BJ (cell line): Measurements from ENCODE around the gene TECPR2. TPM values are rescaled to one million over a fixed set of nuclear protein-coding genes. Genes with fewer than 3 reads are reported as not detected.
"Not testable (repeated sequence)": the region's sequence is repeated elsewhere in the genome, so short reads cannot be mapped to it uniquely, and the experiment has no call there.

Experiments used
- CTCF ChIA-PET: fragments of 350-600 bp; formaldehyde crosslinking; extraction: SDS; loops from one replicate; lab custom pipeline; 2021; ENCODE audit warnings: antibody characterized with exemption, inconsistent platforms; lab: Yijun Ruan, JAX
- POLR2A ChIA-PET: fragments of 300-600 bp; sonication (Branson Sonifier 250); formaldehyde crosslinking; extraction: SDS; loops from one replicate; lab custom pipeline; 2021; ENCODE audit warnings: antibody characterized with exemption; lab: Charles Lee
- DNase-seq: peaks from one replicate; pipeline ENCODE4 v3.0.0-alpha.2; 2011; ENCODE audit warnings: low read depth
- H3K27me3 ChIP-seq: 2 replicates; pipeline ENCODE4 v1.6.0; 2011; ENCODE audit warnings: low read length; ENCODE audit not compliant: control insufficient read depth, insufficient read depth
- H3K36me3 ChIP-seq: 2 replicates; pipeline ENCODE4 v1.5.1; 2011; ENCODE audit warnings: low read length; ENCODE audit not compliant: control insufficient read depth, insufficient read depth
- H3K4me3 ChIP-seq: 2 replicates; pipeline ENCODE4 v1.5.1; 2011; ENCODE audit warnings: low read depth, mild to moderate bottlenecking, control low read depth, low read length
- polyA plus RNA-seq: library from polyadenylated mRNA; depleted of rRNA; stranded (reverse); fragments of >200 nt; gene quantifications from 2 replicates; pipeline ENCODE4 v1.2.3, GENCODE V29; 2011
- TF ChIP-seq, protein P1 (sequence below): IDR thresholded peaks from 2 replicates; pipeline ENCODE4 v1.5.1; 2011; ENCODE audit warnings: low read depth, mild to moderate bottlenecking, control low read depth, inconsistent platforms, low read length, moderate library complexity; ENCODE audit not compliant: insufficient read depth

TECPR2 gene
- polyA plus RNA-seq, 1 experiment: 11.7 TPM

- Histone ChIP-seq H3K36me3 (peaks cover 3% of the 10 kb centered on the region), H3K4me3 (no peak overlapping the region), H3K27me3 (no peaks in the 10 kb centered on the region)
- TF ChIP-seq, protein P1, sequence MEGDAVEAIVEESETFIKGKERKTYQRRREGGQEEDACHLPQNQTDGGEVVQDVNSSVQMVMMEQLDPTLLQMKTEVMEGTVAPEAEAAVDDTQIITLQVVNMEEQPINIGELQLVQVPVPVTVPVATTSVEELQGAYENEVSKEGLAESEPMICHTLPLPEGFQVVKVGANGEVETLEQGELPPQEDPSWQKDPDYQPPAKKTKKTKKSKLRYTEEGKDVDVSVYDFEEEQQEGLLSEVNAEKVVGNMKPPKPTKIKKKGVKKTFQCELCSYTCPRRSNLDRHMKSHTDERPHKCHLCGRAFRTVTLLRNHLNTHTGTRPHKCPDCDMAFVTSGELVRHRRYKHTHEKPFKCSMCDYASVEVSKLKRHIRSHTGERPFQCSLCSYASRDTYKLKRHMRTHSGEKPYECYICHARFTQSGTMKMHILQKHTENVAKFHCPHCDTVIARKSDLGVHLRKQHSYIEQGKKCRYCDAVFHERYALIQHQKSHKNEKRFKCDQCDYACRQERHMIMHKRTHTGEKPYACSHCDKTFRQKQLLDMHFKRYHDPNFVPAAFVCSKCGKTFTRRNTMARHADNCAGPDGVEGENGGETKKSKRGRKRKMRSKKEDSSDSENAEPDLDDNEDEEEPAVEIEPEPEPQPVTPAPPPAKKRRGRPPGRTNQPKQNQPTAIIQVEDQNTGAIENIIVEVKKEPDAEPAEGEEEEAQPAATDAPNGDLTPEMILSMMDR: no peak
- ChIA-PET CTCF (interaction anchor here (1.1 kb wide), 1 partner anchor 364 kb away, joined by 3 read pairs; no protein-coding TSS in a partner anchor), POLR2A (no interaction called here)
- no peak for DNase-seq
Observed at GRCh38 chr14:102325791-102326345, 36.9 kb upstream of the TECPR2 start.

DNA sequence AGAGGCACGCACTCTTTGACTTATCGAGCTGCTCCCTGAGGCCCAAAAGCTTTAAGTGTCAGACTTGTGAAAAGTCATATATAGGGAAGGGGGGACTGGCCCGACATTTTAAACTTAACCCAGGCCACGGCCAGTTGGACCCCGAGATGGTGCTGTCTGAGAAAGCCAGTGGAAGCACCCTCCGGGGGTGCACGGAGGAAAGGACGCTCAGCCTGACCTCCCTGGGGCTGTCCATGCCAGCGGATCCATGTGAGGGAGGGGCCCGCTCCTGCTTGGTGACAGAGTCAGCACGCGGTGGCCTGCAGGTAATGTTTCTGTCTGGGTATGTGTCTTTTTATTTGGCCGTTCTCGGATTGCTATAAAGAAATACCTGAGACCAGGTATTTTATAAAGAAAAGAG lies 36.2 kb upstream of the TECPR2 start:
- Histone ChIP-seq H3K4me3 (no peak overlapping the region), H3K36me3 (peaks cover 4% of the 10 kb centered on the region), H3K27me3 (no peaks in the 10 kb centered on the region)
- ChIA-PET POLR2A (no interaction called here), CTCF (interaction anchor here (1.1 kb wide), 1 partner anchor 364 kb away, joined by 3 read pairs; no protein-coding TSS in a partner anchor)
- TF ChIP-seq, protein P1: no peak
- no peak for DNase-seq

GRCh38 chr14:102329381-102329780 lies 33.4 kb upstream of the TECPR2 start:
- POLR2A ChIA-PET: not testable (repeated sequence)

DNA sequence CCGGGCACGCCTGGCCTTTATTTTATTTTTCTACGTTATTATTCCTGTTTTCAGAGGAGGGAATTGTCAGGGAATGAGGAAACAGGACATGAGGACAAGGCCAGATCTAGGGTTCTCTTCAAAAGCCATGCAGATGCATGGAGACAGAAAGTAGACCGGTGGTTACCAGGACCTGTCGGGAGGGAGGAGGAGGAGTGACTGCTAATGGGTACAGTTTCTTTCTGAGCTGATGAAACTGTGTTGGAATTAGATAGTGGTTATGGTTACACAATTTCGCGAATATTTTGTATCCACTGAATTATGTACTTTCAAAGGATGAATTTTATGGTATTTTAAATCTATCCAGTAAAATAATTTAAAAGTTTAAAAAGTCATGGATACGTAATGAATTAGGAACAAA lies 31.9 kb upstream of the TECPR2 start:
- CTCF ChIA-PET: interaction anchor here (1.4 kb wide), 1 partner anchor 9 kb away, joined by 7 read pairs; no protein-coding TSS in a partner anchor
- no peak for DNase-seq
- H3K4me3 ChIP-seq: no peak overlapping the region
- POLR2A ChIA-PET: no interaction called here
- TF ChIP-seq, protein P1: no peak
- H3K36me3 ChIP-seq: peaks cover 11% of the 10 kb centered on the region
- H3K27me3 ChIP-seq: no peaks in the 10 kb centered on the region

More at GRCh38 chr14:102329381-102329780, 33.4 kb upstream of the TECPR2 start:
- H3K27me3 ChIP-seq, DNase-seq, CTCF ChIA-PET, H3K4me3 ChIP-seq: not testable (repeated sequence)
- peaks cover 11% of the 10 kb centered on the region for H3K36me3 ChIP-seq

GRCh38 chr14:102333390-102333789 lies 29.4 kb upstream of the TECPR2 start:
- CTCF ChIA-PET: interaction anchor here (1.4 kb wide), 1 partner anchor 10 kb away, joined by 3 read pairs; no protein-coding TSS in a partner anchor
- H3K36me3 ChIP-seq: peaks cover 11% of the 10 kb centered on the region
- H3K27me3 ChIP-seq: no peaks in the 10 kb centered on the region
- no peak for DNase-seq
- no peak overlapping the region for H3K4me3 ChIP-seq
- POLR2A ChIA-PET: no interaction called here
- TF ChIP-seq, protein P1: no peak
